Limb (tissue), 2 donors: Measurements from ENCODE around the gene NPIPA7.
"Not testable (repeated sequence)": the region's sequence is repeated elsewhere in the genome, so short reads cannot be mapped to it uniquely, and the experiment has no call there.

Source experiments
- DNase-seq, 2 donors: peaks; one replicate each; pipeline ENCODE4 v3.0.0-alpha.2; 2016; ENCODE audit errors: extremely low spot score in 2 of 2

Gene NPIPA7

GRCh38 chr16:16378840-16379239 is at the start of gene NPIPA7:
Gene NPIPA7, plus strand, starts transcription at chr16:16379140. Its CDS starts 105 bp downstream, at chr16:16379245.
- DNase-seq, result not testable (repeated sequence)

- not testable (repeated sequence) for DNase-seq
These were observed 47.5 kb upstream of the NPIPA7 start for GRCh38 chr16:16331466-16331865.

- not testable (repeated sequence) for DNase-seq
These were observed 21.4 kb upstream of the NPIPA7 start for GRCh38 chr16:16357556-16357955.

- DNase-seq, result not testable (repeated sequence)
These were observed 20.2 kb upstream of the NPIPA7 start for GRCh38 chr16:16358539-16359240.

- not testable (repeated sequence) for DNase-seq
These were observed 15.3 kb upstream of the NPIPA7 start for GRCh38 chr16:16363595-16363994.

GRCh38 chr16:16364100-16364499 is 14.8 kb upstream of the NPIPA7 start:
- not testable (repeated sequence) for DNase-seq

- DNase-seq, result not testable (repeated sequence)
These were observed 14.2 kb upstream of the NPIPA7 start for GRCh38 chr16:16364701-16365100.

- DNase-seq, result not testable (repeated sequence)
These were observed 13.6 kb upstream of the NPIPA7 start for GRCh38 chr16:16365319-16365718.

- not testable (repeated sequence) for DNase-seq
These were observed 13.1 kb upstream of the NPIPA7 start for GRCh38 chr16:16365851-16366250.

- not testable (repeated sequence) for DNase-seq
These were observed 12.2 kb upstream of the NPIPA7 start for GRCh38 chr16:16366552-16367284.

GRCh38 chr16:16367285-16367628 is 11.7 kb upstream of the NPIPA7 start:
- not testable (repeated sequence) for DNase-seq

- not testable (repeated sequence) for DNase-seq
These were observed 9.7 kb upstream of the NPIPA7 start for GRCh38 chr16:16369081-16369856.

GRCh38 chr16:16371136-16371735 is 7.7 kb upstream of the NPIPA7 start:
- DNase-seq, result not testable (repeated sequence)

- DNase-seq, result not testable (repeated sequence)
These were observed 4.7 kb upstream of the NPIPA7 start for GRCh38 chr16:16374192-16374591.

GRCh38 chr16:16399685-16400084 is 20.7 kb downstream of the NPIPA7 start:
- DNase-seq, result not testable (repeated sequence)

GRCh38 chr16:16402333-16402732 is 23.4 kb downstream of the NPIPA7 start:
- DNase-seq, result not testable (repeated sequence)

GRCh38 chr16:16404283-16404682 is 25.3 kb downstream of the NPIPA7 start:
- not testable (repeated sequence) for DNase-seq

- DNase-seq, result not testable (repeated sequence)
These were observed 26.5 kb downstream of the NPIPA7 start for GRCh38 chr16:16405421-16405820.

GRCh38 chr16:16408430-16408829 is 29.5 kb downstream of the NPIPA7 start:
- DNase-seq, result not testable (repeated sequence)

- not testable (repeated sequence) for DNase-seq
These were observed 34.8 kb downstream of the NPIPA7 start for GRCh38 chr16:16413773-16414172.

- DNase-seq, result not testable (repeated sequence)
These were observed 38.1 kb downstream of the NPIPA7 start for GRCh38 chr16:16417071-16417470.
